CD4-positive, alpha-beta T cell (primary cell): ENCODE data around the gene TLNRD1. TPM values are rescaled to one million over a fixed set of nuclear protein-coding genes. Genes with fewer than 3 reads are reported as not detected.

Experiments used
- ATAC-seq: fragments of 200-7000 bp; cut with Tn5 transposase; one replicate; pipeline ENCODE4 v1.10.0; 2022; ENCODE audit warnings: mild to moderate bottlenecking; ENCODE audit not compliant: poor library complexity
- CTCF ChIA-PET: fragments of 350-600 bp; sonication (Branson Sonifier 250); formaldehyde crosslinking; loops from one replicate; lab custom pipeline; 2021; ENCODE audit warnings: antibody characterized with exemption, inconsistent platforms; lab: Charles Lee
- POLR2A ChIA-PET: fragments of 350-600 bp; sonication (Branson Sonifier 250); formaldehyde crosslinking; loops from one replicate; lab custom pipeline; 2021; ENCODE audit warnings: antibody characterized with exemption, inconsistent platforms; lab: Charles Lee
- DNase-seq, 14 experiments: peaks; one replicate each; pipeline ENCODE4 v3.0.0-alpha.2; 2013 to 2020; ENCODE audit warnings: mixed read lengths in 2 of 14
- H3K27ac ChIP-seq, 2 donors: one replicate each; pipeline versions ENCODE4 v1.5.1 to v1.7.0; 2013; ENCODE audit warnings: low read length in 2 of 2, low read depth in 1 of 2, mild to moderate bottlenecking in 1 of 2
- H3K27me3 ChIP-seq, 2 experiments: 1 replicate in 1 of 2; 2 replicates in 1 of 2; pipeline versions ENCODE4 v1.6.1 to v1.7.0; 2013; ENCODE audit warnings: low read length in 2 of 2, control low read depth in 1 of 2, mild to moderate bottlenecking in 1 of 2, moderate library complexity in 1 of 2; ENCODE audit not compliant: insufficient read depth in 2 of 2, control insufficient read depth in 1 of 2
- H3K36me3 ChIP-seq: one replicate; pipeline ENCODE4 v1.6.1; 2013; ENCODE audit warnings: low read length, control low read depth; ENCODE audit not compliant: insufficient read depth
- H3K4me1 ChIP-seq: one replicate; pipeline ENCODE4 v1.6.1; 2013; ENCODE audit warnings: low read length, control low read depth; ENCODE audit not compliant: insufficient read depth
- H3K4me3 ChIP-seq: one replicate; pipeline ENCODE4 v1.5.1; 2013; ENCODE audit warnings: mild to moderate bottlenecking, low read length, moderate library complexity
- H3K9me3 ChIP-seq, 2 experiments: 1 replicate in 1 of 2; 2 replicates in 1 of 2; pipeline versions ENCODE4 v1.6.1 to v1.7.0; 2013; ENCODE audit warnings: low read length in 2 of 2, mild to moderate bottlenecking in 2 of 2, control low read depth in 1 of 2, moderate library complexity in 1 of 2; ENCODE audit not compliant: control insufficient read depth in 1 of 2, insufficient read depth in 1 of 2
- H3K27ac Mint-ChIP-seq: one replicate; pipeline ENCODE4 v1.8.0; 2020; ENCODE audit warnings: mixed read lengths
- H3K27me3 Mint-ChIP-seq: one replicate; pipeline ENCODE4 v1.8.0; 2021; ENCODE audit warnings: mixed read lengths
- H3K36me3 Mint-ChIP-seq: one replicate; pipeline ENCODE4 v1.8.0; 2021; ENCODE audit warnings: low read depth, mixed read lengths
- H3K4me1 Mint-ChIP-seq: one replicate; pipeline ENCODE4 v1.8.0; 2021; ENCODE audit warnings: low read depth, mixed read lengths
- H3K4me3 Mint-ChIP-seq: one replicate; pipeline ENCODE4 v1.8.0; 2020; ENCODE audit warnings: mild to moderate bottlenecking, mixed read lengths
- H3K9me3 Mint-ChIP-seq: one replicate; pipeline ENCODE4 v1.8.0; 2020; ENCODE audit warnings: mixed read lengths
- CTCF ChIP-seq: fragments of 200-600 bp; IDR thresholded peaks from one replicate; pipeline ENCODE4 v1.8.0; 2022; ENCODE audit warnings: antibody characterized with exemption, mild to moderate bottlenecking
- intact Hi-C, 2 experiments: fragments of 100-400 bp; cut with DNase I in 1 of 2; cut with micrococcal nuclease in 1 of 2; formaldehyde crosslinking; loops; one replicate each; pipeline versions ENCODE4 v1.15.1 to v1.9.0; 2023 to 2025; cut with DNase I, micrococcal nuclease
- total RNA-seq, 174 experiments: library from RNA in 2 of 174; stranded (reverse) in 2 of 174; gene quantifications; one replicate each; pipeline ENCODE4 v1.2.3 and lab custom pipeline; 2021 to 2026

The TLNRD1 gene
- total RNA-seq, 2 experiments from 2014 or later = 10.5 to 12.3 TPM

- Histone ChIP-seq H3K4me3 (no peak overlapping the region), H3K27me3 (no peaks in the 10 kb centered on the region), H3K27ac (no peak overlapping the region), H3K36me3 (no peaks in the 10 kb centered on the region), H3K9me3 (no peaks in the 10 kb centered on the region), H3K4me1 (no peaks in the 10 kb centered on the region)
- POLR2A ChIA-PET = interaction anchor here (0.9 to 1.7 kb wide), 3 partner anchors 12 to 24 kb away, joined by 3 to 5 read pairs (median 4); partner anchors contain the start of gene TLNRD1
- CTCF ChIA-PET = no interaction called here
- H3K4me1 Mint-ChIP-seq = peaks cover 43% of the 10 kb centered on the region
- H3K9me3 Mint-ChIP-seq = no peaks in the 10 kb centered on the region
- no peak for DNase-seq
- intact Hi-C loops = no loop called here
- no peak for ATAC-seq
- H3K4me3 Mint-ChIP-seq = no peak overlapping the region
- peaks cover 5% of the 10 kb centered on the region for H3K36me3 Mint-ChIP-seq
- TF ChIP-seq CTCF = no peak
- no peak overlapping the region for H3K27ac Mint-ChIP-seq
- no peaks in the 10 kb centered on the region for H3K27me3 Mint-ChIP-seq
These were observed 11.9 kb downstream of the TLNRD1 start for GRCh38 chr15:81012588-81012987.

- no peak for TF ChIP-seq CTCF
- DNase-seq = no peak
- Histone ChIP-seq H3K4me1 (no peaks in the 10 kb centered on the region), H3K27ac (no peak overlapping the region), H3K4me3 (no peak overlapping the region), H3K27me3 (no peaks in the 10 kb centered on the region), H3K9me3 (no peaks in the 10 kb centered on the region), H3K36me3 (no peaks in the 10 kb centered on the region)
- peaks cover 5% of the 10 kb centered on the region for H3K36me3 Mint-ChIP-seq
- H3K4me3 Mint-ChIP-seq = no peak overlapping the region
- ChIA-PET POLR2A (interaction anchor here (1.7 kb wide), 1 partner anchor 13 kb away, joined by 5 read pairs; the partner anchor contains the start of gene TLNRD1), CTCF (no interaction called here)
- peaks cover 34% of the 10 kb centered on the region for H3K4me1 Mint-ChIP-seq
- peak overlapping the region; percentile 25 for H3K27ac Mint-ChIP-seq
- ATAC-seq = no peak
- no peaks in the 10 kb centered on the region for H3K27me3 Mint-ChIP-seq
- no peaks in the 10 kb centered on the region for H3K9me3 Mint-ChIP-seq
- intact Hi-C loops = no loop called here
These were observed 12.7 kb downstream of the TLNRD1 start for GRCh38 chr15:81013396-81013929.

- Mint-ChIP-seq H3K4me3 (no peak overlapping the region), H3K27me3 (no peaks in the 10 kb centered on the region), H3K4me1 (peaks cover 24% of the 10 kb centered on the region), H3K9me3 (no peaks in the 10 kb centered on the region), H3K27ac (no peak overlapping the region), H3K36me3 (peaks cover 5% of the 10 kb centered on the region)
- Histone ChIP-seq H3K27ac (no peak overlapping the region), H3K36me3 (no peaks in the 10 kb centered on the region), H3K27me3 (no peaks in the 10 kb centered on the region), H3K4me3 (no peak overlapping the region), H3K9me3 (no peaks in the 10 kb centered on the region), H3K4me1 (no peaks in the 10 kb centered on the region)
- ChIA-PET POLR2A (interaction anchor here (1.7 kb wide), 1 partner anchor 14 kb away, joined by 5 read pairs; the partner anchor contains the start of gene TLNRD1), CTCF (no interaction called here)
- no peak for DNase-seq
- no peak for TF ChIP-seq CTCF
- intact Hi-C loops = no loop called here
- no peak for ATAC-seq
These were observed 13.8 kb downstream of the TLNRD1 start for GRCh38 chr15:81014446-81015093.
